ENCODE results near the gene HSPA5. TPM values are rescaled to one million over a fixed set of nuclear protein-coding genes. Genes with fewer than 3 reads are reported as not detected.

HSPA5 gene
- total RNA-seq, 1 donor from 2014 or later = 369 TPM

Other genes with a start within 250 kb of the HSPA5 start
- gene SCAI, start 97.8 kb downstream of the HSPA5 start, total RNA-seq = 5.1 to 6.0 TPM (median 5.4 TPM) in 3 replicates
- 31.8 to 39.8 TPM (median 35.3 TPM) in 3 replicates for gene PPP6C, start 51.5 kb downstream of the HSPA5 start, total RNA-seq
- 25.3 to 31.8 TPM (median 27.0 TPM) in 3 replicates for gene RABEPK, start 40.8 kb downstream of the HSPA5 start, total RNA-seq
- 46.2 to 57.0 TPM (median 47.9 TPM) in 3 replicates for gene GAPVD1, start 20.5 kb upstream of the HSPA5 start, total RNA-seq

Measured in chondrocyte (in vitro differentiated cells).